ENCODE results near the gene CERK. TPM values are rescaled to one million over a fixed set of nuclear protein-coding genes. Genes with fewer than 3 reads are reported as not detected.

Gene CERK
- total RNA-seq, 1 donor from 2014 or later, result 60.2 TPM

DNA sequence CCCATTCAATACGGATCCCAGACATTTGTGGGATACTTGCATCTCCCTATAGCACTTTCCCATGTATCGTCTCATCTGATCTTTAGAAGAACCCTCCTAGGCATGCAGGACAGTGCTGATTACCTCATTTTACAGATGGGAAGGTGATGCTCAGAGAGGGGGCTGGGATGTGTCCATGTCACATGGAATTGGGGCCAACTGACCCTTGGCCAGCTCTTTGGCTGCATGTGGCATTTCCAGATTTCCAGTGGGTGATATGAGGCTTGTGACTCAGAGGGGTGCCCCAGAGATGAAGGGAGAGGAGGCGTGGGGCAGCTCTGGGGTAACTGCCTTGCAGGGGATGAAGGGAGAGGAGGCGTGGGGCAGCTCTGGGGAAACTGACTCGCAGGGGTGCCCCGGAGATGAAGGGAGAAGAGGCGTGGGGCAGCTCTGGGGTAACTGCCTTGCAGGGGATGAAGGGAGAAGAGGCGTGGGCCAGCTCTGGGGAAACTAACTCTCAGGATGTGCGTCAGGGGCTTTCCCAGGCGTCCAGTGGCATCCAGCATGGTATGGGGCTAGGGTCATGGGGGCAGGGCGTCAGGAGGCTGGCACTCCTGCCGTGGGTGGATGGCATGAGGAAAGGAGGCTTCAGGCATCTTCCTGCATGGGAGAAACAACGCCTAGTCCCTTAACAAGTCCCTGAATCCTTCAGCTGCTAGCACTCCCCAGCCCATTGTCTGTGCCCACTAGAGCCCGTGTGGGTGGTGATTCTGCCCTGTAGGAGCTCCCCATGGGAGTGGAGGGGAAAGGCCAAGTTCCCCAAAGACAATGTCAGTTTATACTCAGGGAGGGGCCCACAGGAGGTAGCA lies 11.9 kb upstream of the CERK start:
- intact Hi-C loops (cut with micrococcal nuclease), result no loop called here

DNA sequence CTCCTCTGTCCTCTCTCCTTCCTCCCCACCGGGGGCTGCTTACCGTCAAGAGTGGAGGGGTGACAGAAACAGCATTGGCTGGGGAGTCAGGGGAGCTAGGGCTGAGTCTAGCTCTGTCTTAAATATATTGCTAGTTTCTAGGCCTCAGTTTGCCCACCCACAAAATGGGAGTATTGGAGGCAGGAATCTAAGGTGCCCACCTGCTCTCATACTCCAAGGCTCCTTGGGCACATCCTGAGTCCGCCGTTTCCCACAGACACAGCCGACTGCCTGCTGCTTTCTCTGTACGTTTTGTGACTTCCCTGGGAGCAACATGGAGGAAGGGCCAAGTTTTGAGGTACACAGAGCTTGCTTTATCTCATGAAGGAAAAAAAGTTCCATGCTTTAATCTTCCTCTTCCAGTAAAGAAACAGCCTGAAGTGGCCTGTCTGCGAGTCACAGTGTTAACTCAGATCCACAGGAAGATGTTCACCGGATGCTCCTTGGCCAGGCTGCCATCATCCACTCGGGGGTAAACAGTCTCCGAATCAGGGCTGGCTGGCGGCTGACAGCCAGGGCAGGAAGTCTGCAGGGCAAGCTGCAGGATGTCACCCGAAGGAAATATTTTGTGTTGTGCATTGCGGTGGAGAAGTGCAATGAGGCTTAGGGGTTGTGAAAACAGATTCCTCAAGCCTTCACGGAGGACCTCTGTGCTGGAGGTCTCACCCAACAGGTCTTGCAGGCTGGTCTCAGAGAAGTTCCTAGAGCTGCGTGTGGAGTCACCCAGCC lies 11.0 kb upstream of the CERK start:
- intact Hi-C loops (cut with micrococcal nuclease), result no loop called here

DNA sequence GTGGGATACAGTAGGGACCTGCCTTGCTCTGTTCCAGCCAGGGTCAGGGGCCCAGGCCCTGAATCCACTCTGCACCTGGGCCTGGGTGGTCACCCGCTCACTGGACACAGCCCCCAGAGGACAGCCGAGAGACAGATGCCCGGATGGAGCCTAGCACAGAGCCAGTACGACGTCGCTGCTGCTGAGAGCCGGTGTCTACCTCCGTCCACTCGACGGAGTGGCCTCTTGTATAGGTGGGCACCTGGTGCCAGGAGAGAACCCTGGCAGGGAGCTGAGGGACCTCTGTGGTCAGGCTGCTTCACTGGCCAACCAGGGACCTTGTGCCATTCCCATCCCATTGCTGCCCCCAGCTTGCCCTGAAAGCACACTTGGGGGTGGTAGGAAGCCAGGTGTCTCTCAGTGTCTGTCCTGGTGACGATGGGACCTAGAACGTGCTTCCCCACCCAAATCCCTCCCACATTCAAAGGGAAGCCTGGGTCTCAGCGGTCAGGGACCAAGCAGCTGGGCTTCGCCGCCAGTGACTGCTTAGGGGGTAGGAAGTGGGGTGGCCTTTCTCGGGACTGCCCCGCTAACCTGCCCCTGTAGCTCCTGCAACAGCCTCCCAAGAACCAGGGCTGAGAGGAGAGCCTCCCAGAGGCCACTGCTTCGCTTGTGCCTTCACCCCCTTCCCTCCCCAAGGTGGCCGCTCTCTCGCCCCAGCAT lies 10.3 kb upstream of the CERK start:
- intact Hi-C loops (cut with micrococcal nuclease), result no loop called here

DNA sequence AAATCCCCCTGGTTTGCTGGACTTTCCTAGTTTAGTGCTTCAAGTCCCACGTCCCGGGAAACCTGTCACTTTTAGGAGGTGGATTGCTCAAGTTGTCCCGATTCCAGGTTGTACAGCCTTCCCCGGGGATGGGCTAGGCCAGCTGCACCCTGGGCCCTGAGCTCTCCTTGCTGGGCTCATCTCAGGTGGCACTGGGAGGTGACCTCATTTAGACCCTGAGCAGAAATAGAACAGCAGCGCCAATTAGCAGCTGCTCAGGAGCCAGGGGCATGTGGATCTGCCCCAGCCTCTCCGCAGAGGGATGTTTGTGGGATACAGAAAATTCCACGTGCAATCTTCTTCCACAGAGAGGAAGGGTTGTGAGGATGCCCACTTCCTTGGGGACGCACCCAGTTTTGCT lies 9.6 kb upstream of the CERK start:
- intact Hi-C loops (cut with micrococcal nuclease), result no loop called here

DNA sequence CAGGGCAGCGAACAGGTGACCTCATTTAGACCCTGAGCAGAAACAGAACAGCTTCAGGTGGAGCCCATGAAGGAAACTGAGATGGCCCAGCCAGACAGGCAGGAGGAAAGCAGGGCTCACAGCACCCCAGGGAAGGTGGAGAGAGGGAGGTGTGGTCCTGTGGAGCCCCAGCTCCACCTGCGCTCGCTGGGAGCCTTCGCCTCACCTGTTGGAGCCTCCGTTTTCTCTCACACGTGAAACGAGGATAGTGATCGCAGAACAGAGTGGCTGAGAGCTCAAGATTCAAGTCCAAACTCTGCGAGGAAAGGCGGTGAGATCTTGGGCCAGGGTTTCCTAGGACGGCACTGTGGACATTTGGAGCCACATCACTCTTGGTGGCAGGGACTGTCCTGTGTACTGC lies 8.6 kb upstream of the CERK start:
- intact Hi-C loops (cut with micrococcal nuclease), result no loop called here

DNA sequence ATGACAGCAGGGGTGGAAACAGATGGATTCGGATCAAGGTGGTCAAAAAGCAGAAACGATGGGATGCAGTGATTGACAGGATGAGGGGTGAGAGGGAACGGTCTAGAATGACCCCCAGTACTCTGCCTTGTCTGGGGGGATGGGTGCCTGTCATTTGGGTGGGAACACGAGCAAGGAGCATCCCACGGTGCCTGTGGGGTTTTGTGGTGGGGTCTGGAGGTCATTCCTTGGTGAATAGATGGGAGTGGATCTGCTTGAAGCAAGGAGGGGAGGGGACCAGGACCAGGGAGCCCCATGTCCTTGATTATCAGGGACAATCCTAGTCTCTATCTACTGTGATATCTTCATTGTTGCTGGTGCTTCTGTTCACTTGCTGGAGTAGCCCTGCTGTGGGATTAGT lies 8.1 kb upstream of the CERK start:
- intact Hi-C loops (cut with micrococcal nuclease), result no loop called here

DNA sequence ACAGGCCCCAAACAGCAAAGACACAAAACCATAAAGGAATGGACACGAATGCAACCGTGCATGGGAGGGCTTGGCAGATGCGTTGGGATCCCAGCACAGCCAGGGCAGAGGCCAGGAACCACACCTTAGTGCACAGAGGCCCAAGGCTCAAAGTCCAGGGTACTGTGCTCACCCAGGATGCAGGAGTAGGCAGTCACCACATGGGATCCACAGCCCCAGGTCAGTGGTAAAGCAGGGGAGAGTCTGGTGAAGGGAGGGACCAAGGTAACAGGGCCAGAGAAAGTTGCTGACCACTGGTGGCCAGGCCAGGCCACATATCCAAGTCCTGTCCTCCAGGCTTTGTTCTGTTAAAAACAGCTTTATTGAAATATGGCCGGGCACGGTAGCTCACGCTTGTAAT lies 6.5 kb upstream of the CERK start:
- intact Hi-C loops (cut with micrococcal nuclease), result no loop called here

DNA sequence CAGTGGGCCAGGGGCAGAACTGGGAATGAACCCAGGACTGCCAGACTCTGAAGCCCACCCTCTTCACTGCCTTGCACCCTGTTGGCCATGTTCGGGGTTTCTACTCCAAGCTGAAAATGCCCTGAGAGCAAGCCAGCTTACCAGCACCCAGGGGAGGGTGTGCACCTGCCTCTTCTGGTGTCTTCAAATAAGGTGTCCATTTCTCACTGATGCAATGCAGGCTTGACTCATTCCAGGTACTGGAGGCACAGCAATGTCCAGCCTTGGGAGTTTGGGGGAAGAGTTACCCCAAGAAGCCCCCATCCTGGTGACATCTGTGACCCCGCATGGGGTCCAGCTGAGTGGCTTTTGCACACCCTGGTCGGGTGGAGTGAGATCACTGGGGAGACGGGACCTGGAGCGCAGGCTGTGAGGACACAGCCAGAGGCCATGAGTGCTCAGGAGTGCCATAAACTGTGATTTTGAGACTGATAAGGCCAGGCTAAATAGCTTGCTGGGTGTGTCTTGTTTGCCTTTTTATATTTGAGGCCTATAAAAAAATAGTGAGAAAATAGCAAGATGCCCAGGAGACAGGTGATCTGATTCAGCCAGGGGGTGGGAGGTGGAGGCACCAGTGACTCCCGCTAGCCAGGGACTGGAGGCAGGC lies 4.6 kb upstream of the CERK start:
- intact Hi-C loops (cut with micrococcal nuclease), result no loop called here

DNA sequence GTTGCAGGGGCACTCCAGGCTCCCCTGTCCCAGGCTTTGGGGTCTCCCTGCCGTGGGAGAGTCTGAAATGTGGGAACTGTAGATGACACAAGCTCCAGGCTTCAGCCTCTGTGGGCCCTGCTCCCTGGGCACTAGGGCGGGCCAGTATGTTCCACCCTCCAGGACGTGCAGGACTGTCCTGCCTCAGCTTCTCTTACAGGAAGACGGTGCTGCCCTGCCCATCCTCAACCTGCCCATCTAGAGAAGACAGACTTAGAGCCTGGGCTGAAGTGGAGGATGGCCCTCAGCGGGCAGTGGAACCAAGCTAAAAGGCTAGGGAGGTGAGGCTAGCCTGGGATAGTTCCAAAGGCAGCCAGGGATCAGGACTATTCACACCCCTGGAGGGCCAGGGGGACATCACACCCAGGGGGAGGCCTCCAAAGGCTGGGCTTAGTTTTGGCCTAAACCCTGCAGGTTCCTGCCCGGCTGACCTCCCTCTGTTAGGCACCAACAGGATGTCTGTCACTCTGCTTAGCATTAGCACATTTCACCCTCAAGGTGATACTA lies 4.0 kb upstream of the CERK start:
- intact Hi-C loops (cut with micrococcal nuclease), result no loop called here

DNA sequence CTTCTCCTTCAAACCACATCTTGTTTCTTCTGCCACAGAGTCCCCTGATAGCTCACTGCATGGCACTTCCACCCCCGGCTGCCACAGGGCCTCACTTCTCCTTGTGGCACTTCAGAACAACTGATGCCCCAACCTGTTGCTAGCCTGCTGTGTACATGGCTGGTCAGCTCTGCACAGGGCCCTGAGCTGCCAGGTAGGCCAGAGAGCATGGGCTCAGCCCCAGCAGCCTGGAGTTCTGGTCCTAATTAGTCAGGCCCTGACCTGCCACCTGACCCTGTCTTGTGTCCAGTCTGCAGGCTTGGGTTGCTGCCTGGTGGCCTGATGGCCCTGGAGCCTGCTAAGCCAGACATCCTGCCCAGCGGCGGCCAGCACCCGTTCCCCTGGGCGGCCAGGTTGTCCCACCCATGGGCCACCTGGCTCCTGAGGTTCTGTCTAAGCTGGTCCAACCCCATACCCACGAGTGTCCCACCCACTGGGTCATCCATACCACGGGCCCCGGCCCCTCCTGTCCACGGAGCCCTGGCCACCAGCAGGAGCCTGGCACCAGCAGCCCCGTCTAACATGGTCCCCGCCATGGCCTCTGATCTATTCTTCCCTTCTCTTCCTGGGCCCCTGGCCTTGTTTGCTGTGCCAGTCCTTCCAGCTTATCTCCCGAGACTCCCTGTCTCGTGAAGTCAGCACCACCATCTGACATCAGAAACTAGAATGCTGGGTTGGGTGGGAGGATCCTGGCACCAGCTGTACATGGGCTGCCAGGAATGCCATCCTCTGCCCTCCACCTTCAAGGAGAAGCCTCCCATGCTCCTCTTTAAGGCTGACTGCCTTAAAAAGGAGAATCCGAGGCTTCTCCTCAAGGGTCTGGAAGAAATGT lies 3.1 kb upstream of the CERK start:
- intact Hi-C loops (cut with micrococcal nuclease), result no loop called here

DNA sequence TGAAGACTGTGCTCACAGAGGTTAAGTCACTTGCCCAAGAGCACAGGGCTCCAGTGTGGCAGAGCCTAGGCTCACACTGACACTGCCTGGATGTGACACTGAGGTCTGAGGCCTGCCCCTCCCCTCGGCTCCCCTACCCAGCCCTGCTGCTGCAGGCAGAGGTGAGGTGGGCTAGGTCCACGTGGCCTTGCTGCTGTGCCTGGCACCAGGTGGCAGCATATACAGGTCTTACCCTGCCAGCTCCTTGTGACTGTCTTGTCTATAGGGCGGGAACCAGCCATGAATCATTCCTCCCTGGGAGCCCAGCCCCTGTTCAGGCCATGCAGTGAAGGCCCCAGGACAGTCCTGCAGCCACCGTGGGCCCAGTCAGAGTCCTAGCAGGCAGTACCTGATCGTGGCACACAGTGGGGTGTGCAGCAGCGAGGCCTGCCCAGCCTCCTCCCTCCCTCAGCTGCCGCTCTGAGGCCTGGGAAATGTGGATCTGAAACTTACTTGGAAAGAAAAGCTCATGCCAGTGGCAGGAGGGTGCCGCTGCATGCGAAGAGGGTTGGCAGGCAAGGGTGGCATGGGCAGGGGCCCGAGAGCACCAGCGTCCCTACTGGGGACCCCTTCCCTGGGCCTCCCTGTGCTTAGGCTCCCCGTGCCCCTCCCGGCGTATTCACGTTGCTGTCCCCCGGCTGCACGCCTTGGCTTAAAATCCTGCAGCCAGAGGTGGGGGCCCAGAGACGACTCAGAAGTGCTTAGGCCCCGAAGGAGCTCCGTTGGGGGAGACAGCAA lies 1.2 kb upstream of the CERK start:
- intact Hi-C loops (cut with micrococcal nuclease), result loop anchor here (1.0 to 5.0 kb wide), 2 partner anchors 64 to 127 kb away; no protein-coding TSS in a partner anchor

DNA sequence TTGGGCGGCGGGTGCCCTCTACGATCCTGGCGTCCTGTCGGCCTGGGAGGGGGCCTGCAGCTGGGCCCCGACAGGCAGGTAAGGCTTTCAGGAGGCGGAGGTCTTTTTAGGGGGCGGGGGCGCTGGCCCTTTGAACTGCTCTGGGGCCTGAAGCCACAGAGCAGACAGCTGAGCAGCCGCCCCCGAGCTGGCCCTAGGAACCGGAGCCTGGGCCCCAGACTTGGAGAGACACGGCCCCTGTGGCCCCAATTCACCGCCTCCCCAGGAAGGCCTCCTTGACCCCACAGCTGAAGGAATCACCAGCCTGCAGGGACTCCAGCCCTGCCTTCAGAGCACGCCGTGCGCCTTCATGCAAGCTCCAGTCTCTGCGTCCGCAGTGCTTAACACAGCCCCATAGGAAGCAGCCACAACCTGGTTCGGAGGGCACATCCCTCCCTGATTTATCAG lies 618 bp upstream of the CERK start:
- intact Hi-C loops (cut with micrococcal nuclease), result loop anchor here (1.0 to 5.0 kb wide), 4 partner anchors 24 to 175 kb away; partner anchors contain the start of gene TBC1D22A

DNA sequence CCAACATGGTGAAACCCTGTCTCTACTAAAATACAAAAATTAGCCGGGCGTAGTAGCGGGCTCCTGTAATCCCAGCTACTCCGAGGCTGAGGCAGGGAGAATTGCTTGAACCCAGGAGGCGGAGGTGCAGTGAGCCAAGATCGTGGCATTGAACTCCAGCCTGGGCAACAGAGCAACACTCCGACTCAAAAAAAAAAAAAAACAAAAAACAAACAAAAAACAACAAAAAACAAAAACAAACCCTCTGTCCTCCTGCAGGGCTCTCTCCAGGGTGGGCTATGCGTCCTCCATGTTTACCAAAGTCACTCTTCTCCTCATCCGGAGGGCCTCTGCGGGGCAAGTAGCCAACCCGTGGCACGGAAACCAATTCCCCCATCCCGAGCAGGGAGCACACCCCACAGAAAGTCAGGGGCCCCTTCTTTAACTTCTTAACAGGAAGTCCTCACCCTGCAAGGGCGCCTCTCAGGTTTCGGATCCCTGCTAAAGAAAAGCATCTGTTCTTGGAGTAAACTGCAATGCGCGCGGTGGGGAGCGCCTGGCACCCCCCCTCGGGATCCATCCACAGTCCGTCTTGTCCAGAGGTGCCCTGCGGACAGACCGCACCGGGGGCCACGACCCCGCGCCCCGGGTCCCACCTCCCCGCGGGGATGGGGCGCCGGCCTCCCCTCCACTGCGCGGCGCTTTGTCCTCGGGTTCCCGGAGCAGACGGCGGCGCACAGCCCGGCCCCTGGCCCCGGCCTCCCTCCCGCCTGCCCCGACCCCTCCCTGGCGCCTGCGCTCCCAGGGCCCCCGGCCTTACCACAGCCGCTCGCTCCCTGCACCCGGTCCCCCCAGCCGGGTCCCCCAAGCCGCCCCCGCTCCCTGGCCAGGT lies 712 bp downstream of the CERK start:
- intact Hi-C loops (cut with micrococcal nuclease), result loop anchor here (5.0 kb wide), 1 partner anchor 125 kb away; no protein-coding TSS in a partner anchor

DNA sequence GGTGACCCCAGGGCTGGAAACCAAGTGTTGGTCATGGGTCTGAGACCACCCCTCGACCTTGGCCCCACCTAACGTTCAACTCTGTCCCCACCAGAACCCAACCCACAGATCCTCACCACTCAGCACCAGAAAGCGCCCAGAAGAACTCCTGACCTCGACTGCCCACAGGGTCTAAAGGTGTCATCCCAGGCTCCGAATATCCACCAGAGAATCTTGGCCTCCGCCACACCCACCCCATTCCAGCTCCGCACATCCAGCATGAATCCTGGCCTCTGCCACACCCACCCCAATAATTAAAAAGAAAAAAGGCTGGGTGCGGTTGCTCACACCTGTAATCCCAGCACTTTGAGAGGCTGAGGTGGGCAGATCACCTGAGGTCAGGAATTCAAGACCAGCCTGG lies 1.3 kb downstream of the CERK start:
- intact Hi-C loops (cut with micrococcal nuclease), result loop anchor here (5.0 kb wide), 1 partner anchor 124 kb away; no protein-coding TSS in a partner anchor

DNA sequence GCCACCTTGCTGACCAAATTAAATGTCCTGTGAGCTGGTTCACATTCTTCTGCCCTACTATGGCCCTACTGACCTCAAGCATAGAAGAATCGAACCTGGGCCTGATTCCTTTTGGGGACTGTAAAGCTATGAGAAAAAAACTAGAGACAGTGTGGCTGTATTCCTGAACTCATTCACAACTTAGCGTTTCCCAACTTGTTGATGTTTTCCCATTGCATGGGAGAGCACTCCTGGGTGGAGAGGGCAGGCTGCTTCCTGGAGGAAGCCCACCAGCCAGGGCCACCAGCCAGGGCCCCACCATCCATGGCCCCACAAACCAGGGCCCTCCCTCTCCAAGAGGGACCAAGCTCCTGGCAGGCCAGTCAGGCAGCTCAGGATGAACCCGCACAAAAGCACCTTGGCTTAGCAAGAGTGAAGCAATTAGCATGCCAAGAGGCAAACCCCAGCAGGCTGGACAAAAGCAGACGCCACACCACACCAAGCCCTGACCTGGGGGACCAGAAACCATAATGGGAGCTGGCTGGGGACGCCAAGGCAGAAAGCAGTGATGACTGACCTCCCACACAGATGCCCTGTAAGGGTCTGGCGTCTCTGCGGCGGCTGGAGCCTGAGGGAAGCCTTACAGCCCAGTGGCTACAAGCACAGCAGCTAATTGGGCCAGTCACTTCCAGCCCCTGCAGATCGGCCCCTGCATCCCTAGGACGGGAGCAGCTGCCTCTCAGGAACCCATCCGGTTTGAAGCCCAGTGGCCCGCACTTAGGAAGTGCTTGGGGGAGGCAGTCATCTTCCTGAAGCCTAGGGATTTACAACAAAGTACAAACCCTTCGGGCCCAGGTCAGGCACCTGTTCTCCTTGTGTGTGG lies 2.1 kb downstream of the CERK start:
- intact Hi-C loops (cut with micrococcal nuclease), result loop anchor here (5.0 kb wide), 1 partner anchor 124 kb away; no protein-coding TSS in a partner anchor

DNA sequence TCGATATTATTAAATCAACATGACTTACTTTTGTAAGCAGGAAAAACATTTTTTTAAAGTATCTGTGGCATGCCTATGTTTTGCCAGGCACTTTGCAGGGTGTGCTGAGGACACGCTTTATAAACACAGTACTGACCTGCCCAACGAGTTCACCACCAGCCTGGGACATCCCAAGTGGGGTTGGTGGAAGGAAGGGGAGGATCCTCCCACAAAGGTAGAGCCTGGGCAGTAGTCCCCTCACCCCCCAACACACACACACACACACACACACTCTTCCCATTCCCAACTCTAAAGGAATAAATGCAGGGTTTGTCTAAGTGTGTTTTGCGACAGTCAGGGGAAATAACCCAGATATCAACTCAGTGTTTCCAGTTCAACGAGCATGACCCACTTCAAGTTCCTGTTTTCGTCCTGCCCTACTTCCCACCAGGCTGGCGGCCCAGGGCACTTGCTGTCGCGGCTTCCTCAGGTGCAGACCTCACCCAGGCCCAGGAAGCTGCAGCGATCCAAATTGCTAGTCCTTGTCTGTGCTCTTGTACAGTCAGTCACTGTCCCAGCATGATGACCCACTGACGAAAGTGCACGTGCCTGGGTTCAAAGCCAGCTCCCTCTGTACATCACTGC lies 3.1 kb downstream of the CERK start:
- intact Hi-C loops (cut with micrococcal nuclease), result loop anchor here (5.0 kb wide), 1 partner anchor 123 kb away; no protein-coding TSS in a partner anchor
